ENCODE results near the gene UGDH. TPM values are rescaled to one million over a fixed set of nuclear protein-coding genes. Genes with fewer than 3 reads are reported as not detected.

Gene UGDH
- total and polyA plus RNA-seq, 8 donors = 62.8 to 108 (median 100) TPM

- DNase-seq = no peak
- Histone ChIP-seq H3K27ac (no peak overlapping the region), H3K4me1 (peaks cover 17 to 42% of the 10 kb centered on the region in 2 donors), H3K27me3 (no peaks in the 10 kb centered on the region), H3K4me3 (no peak overlapping the region), H3K36me3 (peaks cover 7 to 73% of the 10 kb centered on the region in 2 donors), H3K9me3 (no peaks in the 10 kb centered on the region)
- no peak for ATAC-seq
- intact Hi-C loops (cut with DNase I) = no loop called here
- no peak for TF ChIP-seq CTCF (IDR thresholded peaks at IDR 0.05)
Measured at GRCh38 chr4:39455486-39455885, 71.8 kb downstream of the UGDH start.

GRCh38 chr4:39453738-39454137 lies 73.5 kb downstream of the UGDH start:
- no peaks in the 10 kb centered on the region for H3K27me3 ChIP-seq
- ATAC-seq = no peak
- H3K9me3 ChIP-seq = no peaks in the 10 kb centered on the region
- DNase-seq = no peak
- H3K36me3 ChIP-seq = peaks cover 7 to 83% of the 10 kb centered on the region in 2 donors
- H3K27ac ChIP-seq = no peak overlapping the region
- TF ChIP-seq CTCF (IDR thresholded peaks at IDR 0.05) = no peak
- intact Hi-C loops (cut with DNase I) = no loop called here
- peaks cover 17 to 38% of the 10 kb centered on the region in 2 donors for H3K4me1 ChIP-seq
- no peak overlapping the region for H3K4me3 ChIP-seq

GRCh38 chr4:39452860-39453587 lies 74.2 kb downstream of the UGDH start:
- H3K9me3 ChIP-seq = no peaks in the 10 kb centered on the region
- ATAC-seq = no peak
- peaks cover 7 to 89% of the 10 kb centered on the region in 2 donors for H3K36me3 ChIP-seq
- no peak for DNase-seq
- H3K27ac ChIP-seq = no peak overlapping the region
- TF ChIP-seq CTCF (IDR thresholded peaks at IDR 0.05) = no peak
- peaks cover 17 to 35% of the 10 kb centered on the region in 2 donors for H3K4me1 ChIP-seq
- H3K4me3 ChIP-seq = no peak overlapping the region
- intact Hi-C loops (cut with DNase I) = no loop called here
- no peaks in the 10 kb centered on the region for H3K27me3 ChIP-seq

- intact Hi-C loops (cut with DNase I) = no loop called here
- no peaks in the 10 kb centered on the region for H3K27me3 ChIP-seq
- TF ChIP-seq CTCF (IDR thresholded peaks at IDR 0.05) = no peak
- peaks cover 13 to 32% of the 10 kb centered on the region in 2 donors for H3K4me1 ChIP-seq
- peaks cover 7 to 84% of the 10 kb centered on the region in 2 donors for H3K36me3 ChIP-seq
- H3K27ac ChIP-seq = no peak overlapping the region
- no peak overlapping the region for H3K4me3 ChIP-seq
- ATAC-seq (no peak), DNase-seq (no peak)
- no peaks in the 10 kb centered on the region for H3K9me3 ChIP-seq
Measured at GRCh38 chr4:39452153-39452859, 74.9 kb downstream of the UGDH start.

- DNase-seq (no peak), ATAC-seq (no peak)
- no peak overlapping the region for H3K4me3 ChIP-seq
- H3K4me1 ChIP-seq = peaks cover 13 to 29% of the 10 kb centered on the region in 2 donors
- H3K36me3 ChIP-seq = peaks cover 7 to 77% of the 10 kb centered on the region in 2 donors
- H3K27me3 ChIP-seq = no peaks in the 10 kb centered on the region
- no peak for TF ChIP-seq CTCF (IDR thresholded peaks at IDR 0.05)
- intact Hi-C loops (cut with DNase I) = no loop called here
- no peaks in the 10 kb centered on the region for H3K9me3 ChIP-seq
- no peak overlapping the region for H3K27ac ChIP-seq
Measured at GRCh38 chr4:39451423-39452023, 75.7 kb downstream of the UGDH start.
